ENCODE measurements around the gene SERPINB5. TPM values are rescaled to one million over a fixed set of nuclear protein-coding genes. Genes with fewer than 3 reads are reported as not detected.

Gene SERPINB5
- total RNA-seq, 1 experiment from 2014 or later, result 26.2 TPM

DNA sequence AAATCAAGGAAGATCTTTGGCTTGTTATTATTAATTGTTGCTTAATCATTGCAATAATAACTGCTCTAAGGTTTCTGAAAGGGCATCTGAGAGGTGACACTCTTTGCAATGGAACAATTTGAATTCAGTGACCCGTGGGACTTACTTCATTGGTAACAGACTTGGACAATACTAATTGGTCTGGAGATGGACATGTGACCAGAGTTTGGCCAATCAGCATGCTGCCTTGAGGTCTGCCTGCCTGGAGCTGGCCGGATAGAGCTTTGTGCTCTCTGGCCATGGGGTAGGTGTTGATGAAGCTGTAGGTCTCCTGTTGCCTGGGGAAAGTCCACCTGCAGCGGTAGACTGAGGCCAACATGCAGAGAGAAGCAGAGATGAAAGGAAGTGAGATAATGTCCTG, 30.5 kb upstream of the SERPINB5 start:
- peaks cover 21% of the 10 kb centered on the region for H3K4me1 ChIP-seq (replicated peaks; ENCODE audit: insufficient read depth)
- H3F3A ChIP-seq (ENCODE audit: insufficient read depth, low read depth), result 0 out of 2 replicates have a peak, but pooled peaks cover 4% of the 10 kb centered on the region
- TF ChIP-seq EZH2 (IDR thresholded peaks at IDR 0.05; ENCODE audit: low read depth), result no peak
- TF ChIP-seq, protein P1, sequence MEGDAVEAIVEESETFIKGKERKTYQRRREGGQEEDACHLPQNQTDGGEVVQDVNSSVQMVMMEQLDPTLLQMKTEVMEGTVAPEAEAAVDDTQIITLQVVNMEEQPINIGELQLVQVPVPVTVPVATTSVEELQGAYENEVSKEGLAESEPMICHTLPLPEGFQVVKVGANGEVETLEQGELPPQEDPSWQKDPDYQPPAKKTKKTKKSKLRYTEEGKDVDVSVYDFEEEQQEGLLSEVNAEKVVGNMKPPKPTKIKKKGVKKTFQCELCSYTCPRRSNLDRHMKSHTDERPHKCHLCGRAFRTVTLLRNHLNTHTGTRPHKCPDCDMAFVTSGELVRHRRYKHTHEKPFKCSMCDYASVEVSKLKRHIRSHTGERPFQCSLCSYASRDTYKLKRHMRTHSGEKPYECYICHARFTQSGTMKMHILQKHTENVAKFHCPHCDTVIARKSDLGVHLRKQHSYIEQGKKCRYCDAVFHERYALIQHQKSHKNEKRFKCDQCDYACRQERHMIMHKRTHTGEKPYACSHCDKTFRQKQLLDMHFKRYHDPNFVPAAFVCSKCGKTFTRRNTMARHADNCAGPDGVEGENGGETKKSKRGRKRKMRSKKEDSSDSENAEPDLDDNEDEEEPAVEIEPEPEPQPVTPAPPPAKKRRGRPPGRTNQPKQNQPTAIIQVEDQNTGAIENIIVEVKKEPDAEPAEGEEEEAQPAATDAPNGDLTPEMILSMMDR (conservative IDR thresholded peaks at IDR 0.05), result no peak
- H3K36me3 ChIP-seq (ENCODE audit: low read depth), result no peaks in the 10 kb centered on the region
- H3K9me3 ChIP-seq (ENCODE audit: insufficient read depth, low read depth), result no peaks in the 10 kb centered on the region
- no peaks in the 10 kb centered on the region for H3K79me2 ChIP-seq (ENCODE audit: low read depth)
- ChIA-PET CTCF (no interaction called here), POLR2A (ENCODE audit: unreplicated experiment) (no interaction called here)
- no peak overlapping the region for H2AFZ ChIP-seq
- no peaks in the 10 kb centered on the region for H3K9me2 ChIP-seq (ENCODE audit: insufficient read depth)
- no peak overlapping the region for H3K4me2 ChIP-seq
- H3K4me3 ChIP-seq, result no peak overlapping the region
- no TSS peak for BruUV-seq (replicated peaks)
- no peaks in the 10 kb centered on the region for H4K20me1 ChIP-seq (ENCODE audit: insufficient read depth)
- intact Hi-C loops (cut with micrococcal nuclease; ENCODE audit: unreplicated experiment), result no loop called here
- no peaks in the 10 kb centered on the region for H3K27me3 ChIP-seq (ENCODE audit: insufficient read depth, low read depth)
- H3K27ac ChIP-seq, result no peak overlapping the region
- DNase-seq, result no peak

DNA sequence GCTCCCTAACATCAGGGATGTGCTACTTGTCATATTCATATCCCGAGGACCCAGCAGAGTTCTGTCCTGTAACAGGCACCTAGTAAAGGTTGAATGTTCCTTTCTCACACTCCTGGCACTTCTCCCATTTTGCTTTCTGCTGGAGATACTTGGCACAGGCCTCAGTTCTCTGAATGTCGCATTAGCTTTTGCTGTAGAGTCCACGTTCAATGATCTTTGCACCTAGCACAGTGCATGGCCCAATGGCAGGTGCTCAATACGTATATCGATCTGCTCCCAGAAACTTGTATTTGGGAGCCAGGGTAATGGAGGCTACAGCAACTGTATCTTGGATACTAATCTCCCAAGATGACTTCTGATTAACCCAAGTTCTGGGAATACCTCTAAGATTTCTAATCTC, 29.7 kb upstream of the SERPINB5 start:
- Histone ChIP-seq H3F3A (ENCODE audit: insufficient read depth, low read depth) (0 out of 2 replicates have a peak, but pooled peaks cover 5% of the 10 kb centered on the region), H3K27me3 (ENCODE audit: insufficient read depth, low read depth) (no peaks in the 10 kb centered on the region), H4K20me1 (ENCODE audit: insufficient read depth) (no peaks in the 10 kb centered on the region), H3K79me2 (ENCODE audit: low read depth) (no peaks in the 10 kb centered on the region), H2AFZ (peak overlapping the region; percentile 16; the same call in 1 of the 2 replicates), H3K36me3 (ENCODE audit: low read depth) (no peaks in the 10 kb centered on the region), H3K27ac (no peak overlapping the region), H3K9me2 (ENCODE audit: insufficient read depth) (no peaks in the 10 kb centered on the region), H3K4me2 (no peak overlapping the region), H3K4me1 (replicated peaks; ENCODE audit: insufficient read depth) (peaks cover 29% of the 10 kb centered on the region), H3K4me3 (no peak overlapping the region), H3K9me3 (ENCODE audit: insufficient read depth, low read depth) (no peaks in the 10 kb centered on the region)
- ChIA-PET POLR2A (ENCODE audit: unreplicated experiment) (no interaction called here), CTCF (no interaction called here)
- intact Hi-C loops (cut with micrococcal nuclease; ENCODE audit: unreplicated experiment), result no loop called here
- TF ChIP-seq, protein P1 (conservative IDR thresholded peaks at IDR 0.05), result no peak
- no peak for TF ChIP-seq EZH2 (IDR thresholded peaks at IDR 0.05; ENCODE audit: low read depth)
- BruUV-seq (replicated peaks), result no TSS peak
- DNase-seq, result no peak

DNA sequence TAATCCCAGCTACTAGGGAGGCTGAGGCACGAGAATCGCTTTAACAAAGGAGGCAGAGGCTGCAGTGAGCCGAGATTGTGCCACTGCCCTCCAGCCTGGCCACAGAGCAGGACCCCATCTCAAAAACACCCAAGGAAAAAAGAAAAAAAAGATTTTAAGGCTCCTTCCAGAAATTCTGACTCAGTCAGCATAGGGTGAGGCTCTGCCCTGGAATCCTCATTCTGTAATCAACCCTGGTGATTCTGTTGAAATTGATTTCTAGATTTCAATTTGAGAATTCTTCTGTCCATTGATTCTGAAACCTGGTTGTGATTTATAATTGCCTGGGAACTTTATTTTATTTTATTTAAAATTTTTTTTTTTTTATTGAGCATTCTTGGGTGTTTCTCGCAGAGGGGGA, 27.3 kb upstream of the SERPINB5 start:
- H2AFZ ChIP-seq, result no peak overlapping the region
- H3K9me2 ChIP-seq (ENCODE audit: insufficient read depth), result no peaks in the 10 kb centered on the region
- ChIA-PET POLR2A (ENCODE audit: unreplicated experiment) (no interaction called here), CTCF (no interaction called here)
- H3K4me3 ChIP-seq, result no peak overlapping the region
- H3K27me3 ChIP-seq (ENCODE audit: insufficient read depth, low read depth), result no peaks in the 10 kb centered on the region
- no peaks in the 10 kb centered on the region for H3K79me2 ChIP-seq (ENCODE audit: low read depth)
- no TSS peak for BruUV-seq (replicated peaks)
- no peaks in the 10 kb centered on the region for H4K20me1 ChIP-seq (ENCODE audit: insufficient read depth)
- no peak overlapping the region for H3K4me2 ChIP-seq
- H3K27ac ChIP-seq, result no peak overlapping the region
- TF ChIP-seq EZH2 (IDR thresholded peaks at IDR 0.05; ENCODE audit: low read depth), result no peak
- TF ChIP-seq, protein P1 (conservative IDR thresholded peaks at IDR 0.05), result no peak
- peaks cover 41% of the 10 kb centered on the region for H3K4me1 ChIP-seq (replicated peaks; ENCODE audit: insufficient read depth)
- intact Hi-C loops (cut with micrococcal nuclease; ENCODE audit: unreplicated experiment), result no loop called here
- peaks cover 17% of the 10 kb centered on the region for H3F3A ChIP-seq (ENCODE audit: insufficient read depth, low read depth)
- H3K9me3 ChIP-seq (ENCODE audit: insufficient read depth, low read depth), result no peaks in the 10 kb centered on the region
- DNase-seq, result no peak
- H3K36me3 ChIP-seq (ENCODE audit: low read depth), result no peaks in the 10 kb centered on the region
